Measurements from ENCODE around the gene TCF12. TPM values are rescaled to one million over a fixed set of nuclear protein-coding genes. Genes with fewer than 3 reads are reported as not detected.
A peak's percentile ranks its signal among the peaks of the same experiment; 100 is the strongest.

The TCF12 gene
- total RNA-seq, 4 donors from 2014 or later, result 93.9 to 165 (median 111) TPM

DNA sequence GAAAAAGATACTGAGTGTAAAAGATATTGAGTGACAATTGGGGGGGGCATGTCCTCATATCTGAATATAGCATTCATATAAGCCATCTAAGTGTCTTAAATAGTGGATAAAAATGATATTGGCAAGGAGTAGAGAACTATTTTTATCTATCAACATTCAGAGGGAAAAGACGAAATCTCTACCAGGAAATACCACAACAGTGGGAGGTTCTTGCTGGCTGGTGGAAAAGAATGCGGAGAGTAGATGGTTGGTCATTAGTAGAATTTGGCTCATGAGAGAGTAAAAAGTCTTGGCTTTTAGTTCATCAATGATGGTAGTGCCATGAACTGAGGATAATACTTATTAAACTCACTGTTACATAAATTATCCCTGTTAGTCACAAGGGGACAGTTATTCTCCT lies 4.8 kb upstream of the TCF12 start:
- DNase-seq (ENCODE audit: low spot score), result no peak
- TF ChIP-seq, protein P1, sequence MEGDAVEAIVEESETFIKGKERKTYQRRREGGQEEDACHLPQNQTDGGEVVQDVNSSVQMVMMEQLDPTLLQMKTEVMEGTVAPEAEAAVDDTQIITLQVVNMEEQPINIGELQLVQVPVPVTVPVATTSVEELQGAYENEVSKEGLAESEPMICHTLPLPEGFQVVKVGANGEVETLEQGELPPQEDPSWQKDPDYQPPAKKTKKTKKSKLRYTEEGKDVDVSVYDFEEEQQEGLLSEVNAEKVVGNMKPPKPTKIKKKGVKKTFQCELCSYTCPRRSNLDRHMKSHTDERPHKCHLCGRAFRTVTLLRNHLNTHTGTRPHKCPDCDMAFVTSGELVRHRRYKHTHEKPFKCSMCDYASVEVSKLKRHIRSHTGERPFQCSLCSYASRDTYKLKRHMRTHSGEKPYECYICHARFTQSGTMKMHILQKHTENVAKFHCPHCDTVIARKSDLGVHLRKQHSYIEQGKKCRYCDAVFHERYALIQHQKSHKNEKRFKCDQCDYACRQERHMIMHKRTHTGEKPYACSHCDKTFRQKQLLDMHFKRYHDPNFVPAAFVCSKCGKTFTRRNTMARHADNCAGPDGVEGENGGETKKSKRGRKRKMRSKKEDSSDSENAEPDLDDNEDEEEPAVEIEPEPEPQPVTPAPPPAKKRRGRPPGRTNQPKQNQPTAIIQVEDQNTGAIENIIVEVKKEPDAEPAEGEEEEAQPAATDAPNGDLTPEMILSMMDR (IDR thresholded peaks at IDR 0.05), result no peak
- ATAC-seq (ENCODE audit: low FRiP score), result no peak

DNA sequence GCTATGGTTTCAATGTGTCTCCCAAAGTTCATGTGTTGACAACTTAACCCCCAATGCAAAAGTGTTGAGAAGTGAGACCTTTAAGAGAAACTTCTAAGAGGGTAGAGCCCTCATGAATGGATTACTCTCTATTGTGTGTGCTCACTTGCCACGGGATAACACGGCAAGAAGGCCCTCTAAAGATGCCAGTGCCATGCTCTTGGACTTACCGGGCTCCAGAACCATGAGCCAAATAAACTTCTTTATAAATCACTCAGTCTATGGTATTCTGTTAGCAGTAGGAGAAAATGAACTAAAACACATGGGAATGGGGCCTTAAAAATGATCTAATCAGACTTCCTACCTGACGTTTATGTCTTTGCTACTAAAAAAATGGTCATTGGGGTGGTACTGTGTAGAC lies 2.6 kb upstream of the TCF12 start:
- TF ChIP-seq, protein P1 (IDR thresholded peaks at IDR 0.05), result no peak
- no peak for DNase-seq (ENCODE audit: low spot score)
- no peak for ATAC-seq (ENCODE audit: low FRiP score)

DNA sequence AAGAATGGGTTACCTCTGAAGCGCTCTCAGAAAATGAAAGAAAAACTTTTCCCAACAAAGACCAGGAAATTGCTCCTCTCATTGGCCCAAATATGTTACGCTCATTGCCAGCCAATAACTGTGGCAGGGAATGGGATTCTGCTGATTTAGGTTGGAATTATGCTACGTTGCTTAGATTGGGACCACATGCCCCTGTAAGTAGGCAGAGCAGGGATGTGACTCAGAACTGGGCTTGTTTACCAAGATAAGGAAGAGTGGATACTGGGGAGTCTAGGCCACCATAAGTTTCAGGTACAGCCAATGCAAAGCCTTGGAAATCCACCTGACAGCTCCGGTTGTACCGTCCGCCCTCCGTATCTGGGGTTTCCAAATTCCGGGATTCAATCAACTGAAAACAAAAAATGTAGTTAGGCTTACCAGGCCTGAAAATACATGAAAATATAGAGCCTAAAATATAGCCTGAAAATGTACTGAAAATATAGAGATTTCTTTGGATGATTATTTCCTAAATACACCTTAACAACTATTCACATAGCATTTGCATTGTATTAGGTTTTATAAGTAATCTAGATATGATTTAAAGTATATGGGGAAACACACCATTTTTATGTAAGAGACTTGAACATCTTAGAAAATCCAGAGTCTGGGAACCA lies 1.5 kb upstream of the TCF12 start:
- TF ChIP-seq, protein P1 (IDR thresholded peaks at IDR 0.05), result no peak

GRCh38 chr15:56917652-56918045 lies 795 bp upstream of the TCF12 start:
- ATAC-seq (ENCODE audit: low FRiP score) (no peak), DNase-seq (ENCODE audit: low spot score) (no peak)
- TF ChIP-seq, protein P1 (IDR thresholded peaks at IDR 0.05), result no peak

More for the DNA sequence above, 1.5 kb upstream of the TCF12 start:
- DNase-seq (ENCODE audit: low spot score) (no peak), ATAC-seq (ENCODE audit: low FRiP score) (no peak)

DNA sequence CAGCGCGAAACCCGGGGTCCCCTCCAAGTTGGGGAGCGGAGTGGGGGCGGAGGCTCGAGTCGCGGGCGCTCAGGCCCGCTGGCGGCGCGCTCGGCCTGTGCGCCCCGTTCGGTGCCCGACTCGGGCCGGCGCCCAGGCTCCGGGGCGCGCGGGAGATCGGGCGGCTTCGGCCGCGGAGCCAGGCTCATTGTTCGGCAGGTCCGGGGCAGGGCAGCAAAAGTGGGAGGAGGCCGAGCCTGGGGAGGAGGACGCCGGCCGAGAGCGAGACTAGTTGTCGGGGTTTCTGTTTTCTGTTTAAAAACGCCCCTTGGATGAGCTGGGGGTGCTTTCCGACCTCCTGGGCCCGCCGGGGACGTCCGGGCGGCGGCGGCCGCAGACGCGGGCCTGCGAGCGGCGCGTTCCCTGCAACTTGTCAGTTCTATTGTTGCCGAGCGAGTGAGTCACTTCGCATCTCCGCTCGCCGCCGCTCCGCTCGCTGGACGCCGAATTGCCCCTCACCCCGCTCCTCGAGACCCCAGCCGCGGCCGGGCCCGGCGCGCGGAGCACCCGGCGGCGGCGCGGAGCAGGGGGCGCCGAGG lies 676 bp downstream of the TCF12 start:
- TF ChIP-seq, protein P1 (IDR thresholded peaks at IDR 0.05), result no peak
- DNase-seq (ENCODE audit: low spot score) (no peak), ATAC-seq (ENCODE audit: low FRiP score) (peak; percentile 20)

DNA sequence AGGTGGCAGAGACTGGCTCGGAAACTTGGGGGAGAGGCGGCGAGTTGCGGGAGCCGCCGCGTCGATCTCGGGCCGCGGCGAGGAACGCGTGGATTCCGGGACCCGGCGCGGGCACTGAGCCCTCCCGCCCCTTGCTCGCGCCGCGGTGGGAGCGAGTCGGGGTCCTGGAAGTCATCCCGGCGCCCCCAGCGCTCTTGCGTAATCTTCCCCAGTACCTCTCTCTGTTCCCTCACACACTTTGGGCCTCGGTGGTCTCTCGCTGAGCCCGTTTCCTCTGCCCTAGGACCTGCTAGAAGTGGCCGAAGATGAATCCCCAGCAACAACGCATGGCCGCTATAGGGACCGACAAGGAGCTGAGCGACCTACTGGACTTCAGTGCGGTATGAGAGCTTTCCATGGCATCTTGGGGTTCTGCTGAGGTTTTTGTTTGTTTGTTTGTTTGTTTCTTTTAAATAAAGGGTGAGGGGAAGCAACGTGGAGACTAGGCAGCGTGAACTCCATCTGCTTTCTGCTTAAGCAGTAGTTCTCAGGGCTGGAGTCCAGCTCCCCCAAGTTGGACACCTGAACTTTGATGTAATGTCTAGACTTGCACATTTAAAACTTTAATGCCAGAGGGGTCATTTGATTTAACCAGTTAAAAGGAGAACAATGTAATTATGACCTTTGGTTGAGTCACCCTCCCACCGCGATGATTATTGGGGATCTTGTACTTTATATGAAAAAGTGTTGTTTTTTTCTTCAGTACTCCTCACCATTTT lies 1.3 kb downstream of the TCF12 start:
- TF ChIP-seq, protein P1 (IDR thresholded peaks at IDR 0.05), result no peak
- no peak for DNase-seq (ENCODE audit: low spot score)
- peak; percentile 2 for ATAC-seq (ENCODE audit: low FRiP score)

DNA sequence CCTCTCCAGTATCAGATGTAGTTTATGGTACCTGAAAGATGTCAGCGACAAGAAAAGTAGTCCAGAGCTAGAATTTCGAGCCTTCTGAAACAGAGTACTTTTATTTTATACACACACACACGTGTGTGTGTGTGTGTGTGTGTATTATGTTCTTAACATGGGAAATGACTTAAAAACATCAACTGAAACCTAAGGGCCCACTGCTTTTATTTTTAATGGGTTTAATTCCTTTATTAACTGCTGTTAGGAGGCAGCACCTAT lies 1.9 kb downstream of the TCF12 start:
- no peak for ATAC-seq (ENCODE audit: low FRiP score)
- no peak for DNase-seq (ENCODE audit: low spot score)
- TF ChIP-seq, protein P1 (IDR thresholded peaks at IDR 0.05), result no peak
